GM23338 (cell line): Measurements from ENCODE around the gene ARHGEF28.

Source experiments
- CREB1 ChIP-seq: fragments of 250-450 bp; sonication (Bioruptor Pico); IDR thresholded peaks from 2 replicates; pipeline ENCODE4 v1.5.0; 2020; ENCODE audit warnings: low read depth, mild to moderate bottlenecking, moderate library complexity
- CTCF ChIP-seq, 2 experiments: fragments of 200-600 bp in 1 of 2; sonication (generic) in 1 of 2; conservative IDR thresholded peaks; 2 replicates each; pipeline versions ENCODE4 v1.5.1 to v1.6.1; 2016 to 2017; ENCODE audit warnings: antibody characterized with exemption in 2 of 2, low read depth in 2 of 2, mild to moderate bottlenecking in 2 of 2, moderate library complexity in 1 of 2
- ETS1 ChIP-seq: IDR thresholded peaks from 2 replicates; pipeline ENCODE4 v1.6.1; 2016; ENCODE audit warnings: antibody characterized with exemption
- EZH2 ChIP-seq: fragments of 200-600 bp; sonication (generic); IDR thresholded peaks from one replicate; pipeline ENCODE4 v1.8.0; 2017; ENCODE audit warnings: antibody characterized with exemption, mild to moderate bottlenecking, low read depth; ENCODE audit not compliant: unreplicated experiment
- EZH2phosphoT487 ChIP-seq: fragments of 200-600 bp; sonication (generic); IDR thresholded peaks from one replicate; pipeline ENCODE4 v1.8.1; 2018; ENCODE audit warnings: antibody characterized with exemption; ENCODE audit not compliant: unreplicated experiment
- JUNB ChIP-seq: IDR thresholded peaks from one replicate; pipeline ENCODE4 v1.6.1; 2016; ENCODE audit warnings: antibody characterized with exemption; ENCODE audit not compliant: unreplicated experiment
- POLR2AphosphoS5 ChIP-seq: IDR thresholded peaks from 2 replicates; pipeline ENCODE4 v1.6.1; 2016; ENCODE audit warnings: antibody characterized with exemption, low read depth
- REST ChIP-seq: IDR thresholded peaks from one replicate; pipeline ENCODE4 v1.6.1; 2018; ENCODE audit warnings: antibody characterized with exemption; ENCODE audit not compliant: unreplicated experiment
- ZNF331 ChIP-seq: fragments of 250-450 bp; sonication (Bioruptor Pico); IDR thresholded peaks from 2 replicates; pipeline ENCODE4 v1.5.0; 2020; ENCODE audit warnings: low read depth, mild to moderate bottlenecking, moderate library complexity

GRCh38 chr5:73797132-73797510, 171.1 kb downstream of the ARHGEF28 start:
- no peak for TF ChIP-seq CTCF (conservative IDR thresholded peaks at IDR 0.05; ENCODE audit: low read depth in 2 of 2)
- TF ChIP-seq EZH2phosphoT487: no peak
- TF ChIP-seq CREB1 (CRISPR knock-in tag): no peak
- no peak for TF ChIP-seq ZNF331 (CRISPR knock-in tag)
- no peak for TF ChIP-seq ETS1
- TF ChIP-seq EZH2: no peak
- TF ChIP-seq REST: no peak
- TF ChIP-seq POLR2AphosphoS5: no peak
- TF ChIP-seq JUNB: no peak
